Fibroblast of mammary gland (primary cell): Measurements from ENCODE around the gene ZNF211.

Experiments used
- DNase-seq: peaks from one replicate; pipeline ENCODE4 v3.0.0-alpha.2; 2010; ENCODE audit warnings: low read depth
- H3K4me3 ChIP-seq: 2 replicates; pipeline ENCODE4 v1.5.1; 2011; ENCODE audit warnings: low read depth, mild to moderate bottlenecking, low read length, moderate library complexity; ENCODE audit not compliant: control insufficient read depth
- CTCF ChIP-seq: conservative IDR thresholded peaks from 2 replicates; pipeline ENCODE4 v1.5.1; 2011; ENCODE audit warnings: low read depth, low read length, inconsistent platforms; ENCODE audit not compliant: control insufficient read depth, insufficient read depth

ZNF211 gene

GRCh38 chr19:57611113-57611512, 21.9 kb upstream of the ZNF211 start:
- H3K4me3 ChIP-seq = no peak overlapping the region
- TF ChIP-seq CTCF = no peak
- no peak for DNase-seq

DNA sequence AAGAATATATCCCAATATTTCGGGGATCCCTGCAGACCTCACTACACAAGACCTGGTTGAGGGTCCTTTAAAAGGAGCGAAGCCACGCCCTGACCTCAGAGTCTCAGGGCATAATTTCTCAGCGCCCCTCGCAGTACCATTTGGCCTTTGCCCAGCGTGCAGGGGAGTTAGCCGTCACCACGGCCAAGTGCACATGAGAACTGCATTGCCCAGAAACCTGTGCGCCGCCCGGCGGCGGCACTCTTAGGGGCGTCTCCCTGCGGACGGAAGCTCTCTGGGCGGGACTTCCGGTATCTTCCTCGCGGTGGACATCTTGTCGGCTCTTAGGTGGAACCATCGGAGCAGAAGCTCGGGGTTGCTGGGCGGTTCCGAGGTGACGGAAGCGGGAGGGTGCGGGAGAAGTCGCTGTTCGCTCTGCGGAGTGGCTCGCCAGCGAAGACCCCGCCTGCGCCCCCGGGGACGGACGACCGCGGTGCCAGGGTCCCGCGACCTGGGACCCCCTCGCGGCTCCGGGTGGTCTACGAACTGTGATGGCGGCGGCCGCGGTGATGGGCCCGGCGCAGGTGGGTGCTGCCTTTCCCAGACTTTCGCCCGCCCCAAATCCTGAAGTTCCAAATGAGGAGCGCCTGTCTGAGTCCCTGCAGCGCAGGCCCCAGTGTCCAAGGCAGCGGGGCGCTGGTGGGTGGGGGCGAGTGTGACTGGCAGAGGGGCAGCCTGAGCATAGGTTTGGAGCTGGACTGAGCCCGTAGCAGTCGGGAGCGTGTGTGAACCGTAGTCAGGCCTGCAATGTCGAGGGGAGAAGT, 18.8 kb upstream of the ZNF211 start, which contains the start of gene ZNF134:
ZNF134 (plus strand) TSS at position 302 of the 803 bp plus-strand sequence. CDS start 5,227 bp downstream, outside the sequence.
- peak; percentile 5 for TF ChIP-seq CTCF
- peak; percentile 88 for DNase-seq
- H3K4me3 ChIP-seq = peak within 1 kb of the TSS; percentile 93

DNA sequence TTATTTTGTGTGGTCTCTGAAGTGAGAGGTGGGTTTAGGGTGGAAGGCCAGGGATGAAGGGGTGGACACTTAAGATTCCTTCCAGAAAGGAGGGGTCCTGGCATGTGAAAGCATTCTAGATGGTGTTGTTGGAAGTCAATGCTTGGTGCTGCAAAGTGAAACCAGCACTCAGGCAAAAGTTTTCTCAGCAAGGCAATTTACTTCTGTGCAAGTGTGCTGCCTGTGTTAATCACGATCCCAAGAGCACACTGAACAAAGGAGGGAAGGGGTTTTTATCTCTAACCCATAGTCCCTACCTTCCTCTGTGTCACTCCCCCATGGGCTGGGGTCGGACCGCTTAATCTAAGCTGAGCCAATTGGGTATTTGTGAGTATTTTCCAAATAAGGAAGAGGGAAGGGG, 17.6 kb upstream of the ZNF211 start:
- TF ChIP-seq CTCF = no peak
- H3K4me3 ChIP-seq = no peak overlapping the region
- no peak for DNase-seq

GRCh38 chr19:57620673-57621348, 12.2 kb upstream of the ZNF211 start:
- DNase-seq = peak; percentile 34
- H3K4me3 ChIP-seq = no peak overlapping the region
- TF ChIP-seq CTCF = no peak

GRCh38 chr19:57623091-57623490, 9.9 kb upstream of the ZNF211 start:
- no peak overlapping the region for H3K4me3 ChIP-seq
- no peak for TF ChIP-seq CTCF

DNA sequence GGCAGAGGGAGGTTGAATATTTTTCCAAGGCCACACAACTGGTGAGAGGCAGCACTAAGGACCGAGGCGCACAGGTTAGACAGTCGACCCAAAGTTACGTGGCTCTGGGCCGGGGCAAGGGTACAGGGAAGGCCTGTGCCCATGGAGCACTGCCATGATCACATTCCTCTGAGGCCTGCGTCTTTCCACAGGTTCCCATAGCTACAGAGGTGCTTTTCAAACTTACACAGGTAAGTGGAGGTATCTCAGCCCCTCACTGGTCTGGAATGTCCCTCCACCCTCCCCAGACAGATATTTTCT, 814 bp downstream of the ZNF211 start:
- DNase-seq = no peak
- no peak for TF ChIP-seq CTCF
- peak overlapping the region; percentile 87 for H3K4me3 ChIP-seq

More at GRCh38 chr19:57623091-57623490, 9.9 kb upstream of the ZNF211 start:
- no peak for DNase-seq
